T-helper 22 cell (primary cell): ENCODE results near the gene CACUL1.

Experiments
- DNase-seq: peaks from one replicate; pipeline ENCODE4 v3.0.0-alpha.2; 2020; ENCODE audit warnings: low read depth

CACUL1 gene

DNA sequence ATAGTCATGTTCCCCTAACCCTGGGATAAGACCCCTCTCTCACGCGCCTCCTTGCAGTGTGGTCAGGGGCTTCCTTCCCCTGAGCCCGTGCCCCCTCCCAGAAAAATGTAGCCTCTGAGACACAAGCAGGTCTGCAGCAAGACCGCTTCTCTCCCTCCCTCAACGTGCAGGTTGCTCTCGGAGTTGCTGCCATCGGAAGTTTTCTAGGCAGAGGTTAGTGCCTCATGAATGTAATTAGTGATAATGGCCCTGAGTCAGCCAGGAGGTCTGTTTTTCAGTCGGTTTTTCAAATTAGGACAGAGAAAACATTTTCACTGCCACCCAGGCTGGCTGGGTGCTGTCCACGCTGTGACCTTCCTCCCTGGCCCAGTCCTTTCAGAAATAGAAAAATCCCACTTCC is 116.1 kb downstream of the CACUL1 start:
- no peak for DNase-seq

GRCh38 chr10:118635674-118636402 is 118.9 kb downstream of the CACUL1 start:
- no peak for DNase-seq

- no peak for DNase-seq
Measured at GRCh38 chr10:118633786-118634185, 121.0 kb downstream of the CACUL1 start.

DNA sequence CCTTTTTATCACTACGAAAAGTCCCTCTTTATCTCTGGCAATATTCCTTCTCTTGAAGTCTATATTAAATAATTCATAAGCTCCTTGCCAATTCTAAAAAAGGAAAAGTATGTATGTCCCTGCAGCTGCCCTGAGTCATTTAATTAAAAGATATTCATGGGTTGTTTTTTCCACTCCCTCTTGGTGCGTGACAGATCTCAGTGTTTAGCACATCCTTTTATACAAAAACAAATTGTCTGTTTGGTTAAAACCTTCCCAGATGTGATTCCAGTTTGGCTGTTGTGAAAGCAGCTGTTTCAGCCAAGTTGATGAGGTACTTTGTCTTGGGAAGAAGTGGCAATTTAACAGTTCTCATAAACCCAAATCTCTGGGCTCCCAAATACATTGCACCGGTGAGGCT is 125.6 kb downstream of the CACUL1 start:
- DNase-seq, result no peak

DNA sequence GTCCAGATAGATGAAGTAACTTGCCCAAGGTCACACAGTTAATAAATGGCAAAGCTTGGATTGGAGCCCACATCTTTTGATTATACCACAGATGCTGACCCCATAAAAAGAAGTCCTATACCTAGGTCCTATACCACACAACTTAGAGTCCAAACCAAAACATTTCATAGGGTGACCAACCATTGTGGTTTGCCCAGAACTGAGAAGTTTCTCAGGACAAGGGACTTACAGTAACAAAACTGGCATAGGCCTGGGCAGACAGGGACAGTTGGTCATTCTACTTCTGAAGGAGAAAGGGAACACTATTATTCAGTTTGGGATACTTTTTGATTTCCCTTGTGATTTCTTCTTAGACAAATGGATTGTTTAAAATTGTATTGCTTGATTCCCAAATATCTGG is 126.4 kb downstream of the CACUL1 start:
- DNase-seq, result no peak

- DNase-seq, result no peak
Measured at GRCh38 chr10:118626953-118627352, 127.8 kb downstream of the CACUL1 start.
